CD14-positive monocyte (primary cell): ENCODE measurements around the gene TMEM132D. TPM values are rescaled to one million over a fixed set of nuclear protein-coding genes. Genes with fewer than 3 reads are reported as not detected.

ENCODE experiments used
- DNase-seq, 3 donors: peaks; one replicate each; pipeline ENCODE4 v3.0.0-alpha.2; 2011 to 2022
- H2AFZ ChIP-seq: 2 replicates; pipeline ENCODE4 v1.6.0; 2012; ENCODE audit warnings: mild to moderate bottlenecking, low read depth, low read length, inconsistent platforms; ENCODE audit not compliant: insufficient read depth, poor library complexity, severe bottlenecking
- H3K27ac ChIP-seq, 2 donors: 1 replicate in 1 of 2; 2 replicates in 1 of 2; pipeline ENCODE4 v1.5.1; 2012 to 2013; ENCODE audit warnings: low read length in 2 of 2, control low read depth in 1 of 2, inconsistent platforms in 1 of 2, low read depth in 1 of 2, mild to moderate bottlenecking in 1 of 2
- H3K27me3 ChIP-seq, 2 donors: one replicate each; pipeline versions ENCODE4 v1.6.0 to v1.6.1; 2011 to 2013; ENCODE audit warnings: low read length in 2 of 2; ENCODE audit not compliant: control insufficient read depth in 2 of 2, insufficient read depth in 2 of 2
- H3K36me3 ChIP-seq, 2 donors: replicated peaks in 1 of 2; 1 replicate in 1 of 2; 2 replicates in 1 of 2; pipeline versions ENCODE4 v1.5.1 to v1.6.1; 2012 to 2013; ENCODE audit warnings: low read length in 2 of 2, control low read depth in 1 of 2, inconsistent platforms in 1 of 2, mild to moderate bottlenecking in 1 of 2; ENCODE audit not compliant: insufficient read depth in 2 of 2, control insufficient read depth in 1 of 2
- H3K4me1 ChIP-seq, 2 donors: 1 replicate in 1 of 2; 2 replicates in 1 of 2; pipeline versions ENCODE4 v1.5.1 to v1.6.1; 2012 to 2013; ENCODE audit warnings: low read length in 2 of 2, control low read depth in 1 of 2, inconsistent platforms in 1 of 2, mild to moderate bottlenecking in 1 of 2, moderate library complexity in 1 of 2; ENCODE audit not compliant: insufficient read depth in 2 of 2, control insufficient read depth in 1 of 2
- H3K4me2 ChIP-seq: replicated peaks from 2 replicates; pipeline ENCODE3; 2012; ENCODE audit warnings: low read length, moderate library complexity, mild to moderate bottlenecking; ENCODE audit not compliant: poor library complexity, severe bottlenecking; ENCODE audit errors: extremely low read depth
- H3K4me3 ChIP-seq, 3 experiments: fragments of 200-600 bp in 1 of 3; sonication (generic) in 1 of 3; replicated peaks in 1 of 3; 1 replicate in 2 of 3; 2 replicates in 1 of 3; pipeline ENCODE4 v1.5.1; 2011 to 2013; ENCODE audit warnings: low read length in 3 of 3, mild to moderate bottlenecking in 3 of 3, control low read depth in 2 of 3, low read depth in 2 of 3, inconsistent platforms in 1 of 3, moderate library complexity in 1 of 3
- H3K79me2 ChIP-seq: 2 replicates; pipeline ENCODE4 v1.6.0; 2012; ENCODE audit warnings: mild to moderate bottlenecking, control low read depth, inconsistent platforms, low read length, moderate library complexity; ENCODE audit not compliant: insufficient read depth
- H3K9ac ChIP-seq: 2 replicates; pipeline ENCODE4 v1.6.0; 2017; ENCODE audit warnings: low read length, mild to moderate bottlenecking; ENCODE audit not compliant: insufficient read depth, poor library complexity, severe bottlenecking
- H3K9me3 ChIP-seq, 2 donors: replicated peaks in 1 of 2; 1 replicate in 1 of 2; 2 replicates in 1 of 2; pipeline versions ENCODE4 v1.5.1 to v1.6.1; 2012 to 2013; ENCODE audit warnings: low read length in 2 of 2, control low read depth in 1 of 2; ENCODE audit not compliant: control insufficient read depth in 1 of 2, insufficient read depth in 1 of 2
- H4K20me1 ChIP-seq: 2 replicates; pipeline ENCODE4 v1.6.0; 2012; ENCODE audit warnings: mild to moderate bottlenecking, low read length, control low read depth, moderate library complexity; ENCODE audit not compliant: insufficient read depth
- H3K27ac Mint-ChIP-seq, 7 donors: one replicate each; pipeline ENCODE4 v1.8.0; 2020; ENCODE audit warnings: mild to moderate bottlenecking in 7 of 7, mixed read lengths in 7 of 7, moderate library complexity in 6 of 7, inconsistent platforms in 2 of 7
- H3K27me3 Mint-ChIP-seq, 3 donors: one replicate each; pipeline ENCODE4 v1.8.0; 2021 to 2022; ENCODE audit warnings: low read depth in 3 of 3, mild to moderate bottlenecking in 3 of 3, mixed read lengths in 3 of 3, moderate library complexity in 3 of 3, inconsistent platforms in 1 of 3
- H3K36me3 Mint-ChIP-seq, 2 donors: one replicate each; pipeline ENCODE4 v1.8.0; 2020; ENCODE audit warnings: mixed read lengths in 2 of 2, inconsistent platforms in 1 of 2, mild to moderate bottlenecking in 1 of 2
- H3K4me1 Mint-ChIP-seq: one replicate; pipeline ENCODE4 v1.8.0; 2020; ENCODE audit warnings: mild to moderate bottlenecking, mixed read lengths
- H3K4me3 Mint-ChIP-seq, 2 donors: one replicate each; pipeline ENCODE4 v1.8.0; 2020; ENCODE audit warnings: mild to moderate bottlenecking in 2 of 2, mixed read lengths in 2 of 2, moderate library complexity in 1 of 2
- H3K9me3 Mint-ChIP-seq, 7 donors: one replicate each; pipeline ENCODE4 v1.8.0; 2020 to 2022; ENCODE audit warnings: mixed read lengths in 7 of 7, mild to moderate bottlenecking in 6 of 7, moderate library complexity in 6 of 7, inconsistent platforms in 2 of 7
- CTCF ChIP-seq: fragments of 200-600 bp; IDR thresholded peaks from one replicate; pipeline ENCODE4 v1.8.0; 2022; ENCODE audit warnings: antibody characterized with exemption, mild to moderate bottlenecking
- WGBS: methylation state at CpG from one replicate; pipeline ENCODE4 v1.1.5; 2013; ENCODE audit warnings: missing lambda C conversion rate; ENCODE audit not compliant: insufficient coverage; 5-methylcytosine and 5-hydroxymethylcytosine counted together
- intact Hi-C, 2 donors: fragments of 100-400 bp; cut with micrococcal nuclease; formaldehyde crosslinking; loops; one replicate each; pipeline versions ENCODE4 v1.15.0 to v1.15.1; 2023
- polyA plus RNA-seq, 3 donors: library from polyadenylated mRNA; depleted of rRNA in 1 of 3; unstranded in 2 of 3; stranded (reverse) in 1 of 3; fragments of 300-500 nt in 2 of 3; fragments of >200 nt in 1 of 3; fragmentation: Illumina TruSeq in 2 of 3; gene quantifications; 1 replicate in 2 of 3; 2 replicates in 1 of 3; pipeline ENCODE4 v1.2.3, GENCODE V29; 2012 to 2021

Gene TMEM132D
- polyA plus RNA-seq, 3 donors: 0.04 TPM; not detected in 2

DNA sequence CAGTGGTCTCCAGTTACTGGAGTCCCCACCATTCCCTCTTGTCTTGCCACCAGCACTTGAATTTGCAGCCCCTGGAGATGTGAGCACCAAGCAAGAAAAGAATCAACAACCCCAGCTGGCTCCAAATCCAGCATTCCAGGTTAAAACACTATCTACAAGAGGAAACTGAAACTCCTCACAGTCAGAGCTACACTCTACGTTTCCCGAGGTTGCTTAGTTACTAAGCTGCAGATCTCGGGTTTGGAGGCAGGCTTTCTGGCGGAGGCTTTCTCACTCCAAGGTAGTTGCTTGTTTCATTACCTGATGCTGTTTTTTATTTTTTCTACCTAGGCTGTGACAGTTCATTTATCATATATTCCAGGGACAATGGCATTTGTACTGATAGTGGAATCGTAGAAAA lies 802.4 kb downstream of the TMEM132D start:
- no peak overlapping the region for H3K4me3 ChIP-seq
- Mint-ChIP-seq H3K27ac (no peak overlapping the region), H3K27me3 (peaks cover 0 to 2% (median 1%) of the 10 kb centered on the region in 3 donors), H3K36me3 (no peaks in the 10 kb centered on the region), H3K4me1 (no peaks in the 10 kb centered on the region), H3K9me3 (peaks cover 4 to 10% (median 9%) of the 10 kb centered on the region in 7 donors), H3K4me3 (no peak overlapping the region)
- TF ChIP-seq CTCF: no peak
- no peak overlapping the region for H2AFZ ChIP-seq
- no peaks in the 10 kb centered on the region for H3K4me1 ChIP-seq
- no peaks in the 10 kb centered on the region for H3K79me2 ChIP-seq
- peaks cover 4 to 16% of the 10 kb centered on the region in 2 donors for H3K9me3 ChIP-seq
- H3K27me3 ChIP-seq: no peaks in the 10 kb centered on the region
- H3K4me2 ChIP-seq: no peak overlapping the region
- no CpG with 5 or more reads among the region's 5 CpGs for WGBS
- H3K27ac ChIP-seq: no peak overlapping the region
- H4K20me1 ChIP-seq: no peaks in the 10 kb centered on the region
- H3K36me3 ChIP-seq: no peaks in the 10 kb centered on the region
- no peak overlapping the region for H3K9ac ChIP-seq
- DNase-seq: no peak
- intact Hi-C loops: no loop called here

GRCh38 chr12:129097451-129097850 lies 806.4 kb downstream of the TMEM132D start:
- no peak for TF ChIP-seq CTCF
- Histone ChIP-seq H3K79me2 (no peaks in the 10 kb centered on the region), H3K36me3 (no peaks in the 10 kb centered on the region), H3K4me2 (no peak overlapping the region), H3K27ac (no peak overlapping the region), H4K20me1 (no peaks in the 10 kb centered on the region), H3K27me3 (no peaks in the 10 kb centered on the region), H3K4me3 (no peak overlapping the region), H3K9me3 (peaks cover 4 to 13% of the 10 kb centered on the region in 2 donors), H3K4me1 (no peaks in the 10 kb centered on the region), H3K9ac (no peak overlapping the region), H2AFZ (no peak overlapping the region)
- Mint-ChIP-seq H3K27me3 (peaks cover 0 to 4% (median 1%) of the 10 kb centered on the region in 3 donors), H3K4me3 (no peak overlapping the region), H3K27ac (no peak overlapping the region), H3K36me3 (no peaks in the 10 kb centered on the region), H3K4me1 (no peaks in the 10 kb centered on the region), H3K9me3 (peaks cover 3 to 17% (median 8%) of the 10 kb centered on the region in 7 donors)
- no CpG with 5 or more reads among the region's 3 CpGs for WGBS
- intact Hi-C loops: no loop called here
- no peak for DNase-seq
